Measurements from ENCODE around the gene ZNF805. TPM values are rescaled to one million over a fixed set of nuclear protein-coding genes. Genes with fewer than 3 reads are reported as not detected.
A peak's percentile ranks its signal among the peaks of the same experiment; 100 is the strongest.

Gene ZNF805
- total RNA-seq, 1 donor from 2014 or later: 18.2 TPM

DNA sequence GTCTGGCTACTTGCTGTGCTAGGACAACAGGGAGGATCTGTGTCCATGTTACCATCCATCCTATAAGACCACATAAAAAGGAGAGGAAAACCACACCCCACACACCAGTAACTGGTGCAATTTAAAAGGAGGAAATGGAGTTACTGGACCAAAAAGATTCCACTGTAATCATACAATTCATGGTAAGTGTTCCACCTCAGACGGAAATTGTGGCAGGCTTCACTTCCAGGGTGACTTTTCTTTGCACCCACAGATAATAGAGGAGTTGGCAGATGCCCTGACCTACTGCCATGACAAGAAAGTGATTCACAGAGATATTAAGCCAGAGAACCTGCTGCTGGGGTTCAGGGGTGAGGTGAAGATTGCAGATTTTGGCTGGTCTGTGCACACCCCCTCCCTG lies 7.2 kb upstream of the ZNF805 start:
- DNase-seq (ENCODE audit: extremely low spot score in 2 of 2): peak in 1 of 2 donors; percentile 14
- no peak for TF ChIP-seq POLR2AphosphoS5 (IDR thresholded peaks at IDR 0.05; ENCODE audit: insufficient read depth in 1 of 2, low read depth in 1 of 2)
- TF ChIP-seq, protein P1, sequence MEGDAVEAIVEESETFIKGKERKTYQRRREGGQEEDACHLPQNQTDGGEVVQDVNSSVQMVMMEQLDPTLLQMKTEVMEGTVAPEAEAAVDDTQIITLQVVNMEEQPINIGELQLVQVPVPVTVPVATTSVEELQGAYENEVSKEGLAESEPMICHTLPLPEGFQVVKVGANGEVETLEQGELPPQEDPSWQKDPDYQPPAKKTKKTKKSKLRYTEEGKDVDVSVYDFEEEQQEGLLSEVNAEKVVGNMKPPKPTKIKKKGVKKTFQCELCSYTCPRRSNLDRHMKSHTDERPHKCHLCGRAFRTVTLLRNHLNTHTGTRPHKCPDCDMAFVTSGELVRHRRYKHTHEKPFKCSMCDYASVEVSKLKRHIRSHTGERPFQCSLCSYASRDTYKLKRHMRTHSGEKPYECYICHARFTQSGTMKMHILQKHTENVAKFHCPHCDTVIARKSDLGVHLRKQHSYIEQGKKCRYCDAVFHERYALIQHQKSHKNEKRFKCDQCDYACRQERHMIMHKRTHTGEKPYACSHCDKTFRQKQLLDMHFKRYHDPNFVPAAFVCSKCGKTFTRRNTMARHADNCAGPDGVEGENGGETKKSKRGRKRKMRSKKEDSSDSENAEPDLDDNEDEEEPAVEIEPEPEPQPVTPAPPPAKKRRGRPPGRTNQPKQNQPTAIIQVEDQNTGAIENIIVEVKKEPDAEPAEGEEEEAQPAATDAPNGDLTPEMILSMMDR (IDR thresholded peaks at IDR 0.05): no peak
- no peak for TF ChIP-seq POLR2A (IDR thresholded peaks at IDR 0.05)
- H3K4me1 ChIP-seq: no peaks in the 10 kb centered on the region
- intact Hi-C loops (cut with DNase I): no loop called here
- H3K27ac ChIP-seq: no peak overlapping the region
- no peaks in the 10 kb centered on the region for H3K9me3 ChIP-seq
- no peaks in the 10 kb centered on the region for H3K27me3 ChIP-seq
- no peaks in the 10 kb centered on the region for H3K36me3 ChIP-seq
- no peak overlapping the region for H3K4me3 ChIP-seq

DNA sequence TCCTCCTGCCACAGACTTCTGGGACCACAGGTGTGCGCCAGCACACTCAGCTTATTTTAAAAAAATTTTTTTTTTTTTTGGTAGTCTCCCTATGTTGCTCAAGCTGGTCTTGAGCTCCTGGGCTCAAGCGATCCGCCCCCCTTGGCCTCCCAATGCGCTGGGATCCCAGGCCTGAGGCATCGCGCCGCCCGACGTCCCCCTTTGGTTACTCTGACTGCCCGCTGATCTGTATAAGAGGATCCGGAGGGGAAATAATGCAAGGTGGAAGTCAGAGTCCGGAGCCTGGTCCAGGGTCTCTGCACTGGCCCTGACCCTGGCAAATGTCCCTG lies 486 bp upstream of the ZNF805 start:
- H3K4me1 ChIP-seq: peaks cover 28% of the 10 kb centered on the region
- H3K4me3 ChIP-seq: peak overlapping the region; percentile 70 to 83
- peak overlapping the region; percentile 62 for H3K27ac ChIP-seq
- TF ChIP-seq POLR2AphosphoS5 (IDR thresholded peaks at IDR 0.05; ENCODE audit: insufficient read depth in 1 of 2, low read depth in 1 of 2): no peak
- no peak for TF ChIP-seq POLR2A (IDR thresholded peaks at IDR 0.05)
- TF ChIP-seq, protein P1 (IDR thresholded peaks at IDR 0.05): no peak
- no peak for DNase-seq (ENCODE audit: extremely low spot score in 2 of 2)
- no peaks in the 10 kb centered on the region for H3K27me3 ChIP-seq
- intact Hi-C loops (cut with DNase I): no loop called here
- H3K9me3 ChIP-seq: no peaks in the 10 kb centered on the region
- peaks cover 3 to 13% of the 10 kb centered on the region in 2 donors for H3K36me3 ChIP-seq

DNA sequence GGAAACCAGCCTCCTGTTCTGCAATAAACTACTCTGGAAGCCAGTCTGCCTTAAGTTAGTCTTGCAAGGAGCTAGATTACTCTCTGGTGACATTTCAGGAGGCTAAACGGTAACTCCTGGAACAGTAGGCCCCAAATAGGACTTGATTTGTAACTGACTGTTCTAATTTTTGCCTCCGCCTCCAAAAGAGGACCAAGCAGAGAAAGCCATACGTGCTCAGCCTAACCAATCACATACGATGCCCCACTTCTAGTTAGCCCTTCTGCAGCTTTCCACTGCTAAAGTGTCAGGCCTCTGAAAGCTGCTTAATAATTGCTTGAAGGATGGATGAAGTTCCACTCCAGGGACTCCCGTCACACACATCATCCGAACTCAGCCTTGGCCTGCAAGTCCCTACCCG lies 744 bp downstream of the ZNF805 start:
- Histone ChIP-seq H3K27ac (peak overlapping the region; percentile 62), H3K4me1 (peaks cover 28% of the 10 kb centered on the region), H3K36me3 (peaks cover 3 to 26% of the 10 kb centered on the region in 2 donors), H3K27me3 (no peaks in the 10 kb centered on the region), H3K9me3 (no peaks in the 10 kb centered on the region), H3K4me3 (peak overlapping the region; percentile 70 to 83)
- TF ChIP-seq, protein P1 (IDR thresholded peaks at IDR 0.05): no peak
- TF ChIP-seq POLR2A (IDR thresholded peaks at IDR 0.05) (no peak), POLR2AphosphoS5 (IDR thresholded peaks at IDR 0.05; ENCODE audit: insufficient read depth in 1 of 2, low read depth in 1 of 2) (no peak)
- intact Hi-C loops (cut with DNase I): no loop called here
- DNase-seq (ENCODE audit: extremely low spot score in 2 of 2): peak in 1 of 2 donors; percentile 32

DNA sequence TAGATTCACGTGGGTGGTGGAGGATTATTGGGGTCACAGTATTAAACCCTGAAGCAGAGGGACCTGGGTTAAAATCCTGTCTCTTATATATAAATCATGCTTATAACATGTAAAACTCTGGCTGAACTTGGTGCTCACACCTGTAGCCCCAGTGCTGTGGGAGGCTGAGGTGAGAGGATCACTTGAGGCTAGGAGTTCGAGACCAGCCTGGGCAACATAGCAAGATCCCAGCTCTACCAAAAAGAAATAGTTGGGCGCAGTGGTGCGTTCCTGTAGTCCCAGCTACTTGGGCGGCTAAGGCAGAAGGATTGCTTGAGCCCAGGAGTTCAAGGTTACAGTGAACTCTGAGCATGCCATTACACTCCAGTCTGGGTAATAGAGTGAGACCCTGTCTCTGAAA lies 2.4 kb downstream of the ZNF805 start:
- Histone ChIP-seq H3K27ac (no peak overlapping the region), H3K27me3 (no peaks in the 10 kb centered on the region), H3K4me3 (no peak overlapping the region), H3K9me3 (no peaks in the 10 kb centered on the region), H3K36me3 (peaks cover 3 to 42% of the 10 kb centered on the region in 2 donors), H3K4me1 (peaks cover 28% of the 10 kb centered on the region)
- DNase-seq (ENCODE audit: extremely low spot score in 2 of 2): peak; percentile 22 to 40
- intact Hi-C loops (cut with DNase I): no loop called here
- TF ChIP-seq POLR2A (IDR thresholded peaks at IDR 0.05): no peak
- TF ChIP-seq POLR2AphosphoS5 (IDR thresholded peaks at IDR 0.05; ENCODE audit: insufficient read depth in 1 of 2, low read depth in 1 of 2): no peak
- TF ChIP-seq, protein P1 (IDR thresholded peaks at IDR 0.05): no peak

DNA sequence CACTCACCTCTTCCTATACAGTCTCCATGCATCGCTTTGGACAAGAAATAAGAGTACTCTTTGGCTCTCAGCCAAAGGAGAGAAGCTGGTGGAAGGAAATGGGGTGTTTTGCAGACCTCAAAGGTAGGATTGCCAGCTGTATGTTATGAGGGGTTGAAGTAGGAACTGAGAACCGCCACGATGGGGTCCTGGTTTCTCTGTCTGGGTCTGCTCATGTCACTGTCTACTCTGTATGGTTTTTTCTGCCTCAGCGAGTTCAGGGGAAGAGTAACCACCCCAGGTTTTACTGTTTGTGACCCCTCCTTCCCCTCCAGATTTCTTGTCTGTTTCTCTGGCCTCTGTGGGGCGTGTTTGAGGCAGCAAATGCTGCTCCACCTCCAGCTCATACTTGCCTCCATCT lies 4.1 kb downstream of the ZNF805 start:
- Histone ChIP-seq H3K9me3 (no peaks in the 10 kb centered on the region), H3K27me3 (no peaks in the 10 kb centered on the region), H3K4me3 (no peak overlapping the region), H3K4me1 (peaks cover 28% of the 10 kb centered on the region), H3K27ac (no peak overlapping the region), H3K36me3 (peaks cover 3 to 54% of the 10 kb centered on the region in 2 donors)
- intact Hi-C loops (cut with DNase I): no loop called here
- TF ChIP-seq POLR2AphosphoS5 (IDR thresholded peaks at IDR 0.05; ENCODE audit: insufficient read depth in 1 of 2, low read depth in 1 of 2): no peak
- TF ChIP-seq POLR2A (IDR thresholded peaks at IDR 0.05): no peak
- TF ChIP-seq, protein P1 (IDR thresholded peaks at IDR 0.05): no peak
- DNase-seq (ENCODE audit: extremely low spot score in 2 of 2): no peak

All from vagina (tissue), 2 donors.